ENCODE data around the gene UIMC1. TPM values are rescaled to one million over a fixed set of nuclear protein-coding genes. Genes with fewer than 3 reads are reported as not detected.

The UIMC1 gene
- polyA plus RNA-seq, 1 of the 3 experiments (the other 2 are of a cell fraction), result 19.9 TPM

GRCh38 chr5:177041936-177042335 lies 35.4 kb upstream of the UIMC1 start:
- Histone ChIP-seq H3K9me2 (no peaks in the 10 kb centered on the region), H3K27me3 (ENCODE audit: insufficient read depth) (no peaks in the 10 kb centered on the region), H3K4me1 (ENCODE audit: control insufficient read depth in 1 of 2, insufficient read depth in 2 of 2, low read depth in 1 of 2, low read length in 1 of 2) (no peaks in the 10 kb centered on the region), H3K36me3 (replicated peaks in 1 of 2; ENCODE audit: control insufficient read depth in 1 of 2, insufficient read depth in 2 of 2, low read length in 1 of 2) (peaks cover 24 to 26% of the 10 kb centered on the region in 2 experiments), H3K9me3 (no peaks in the 10 kb centered on the region), H2AFZ (ENCODE audit: low read depth) (no peak overlapping the region), H3K4me3 (ENCODE audit: low read depth in 2 of 2, low read length in 1 of 2) (no peak overlapping the region), H3F3A (replicated peaks; ENCODE audit: insufficient read depth) (peaks cover 5% of the 10 kb centered on the region), H3K79me2 (ENCODE audit: insufficient read depth) (peaks cover 27% of the 10 kb centered on the region; the same call in 1 of the 2 replicates), H3K27ac (ENCODE audit: low read depth in 2 of 2, low read length in 1 of 2) (no peak overlapping the region), H4K20me1 (ENCODE audit: insufficient read depth) (0 out of 2 replicates have a peak, but pooled peaks cover 2% of the 10 kb centered on the region), H3K4me2 (no peak overlapping the region), H3K9ac (no peak overlapping the region)
- no peak for DNase-seq
- WGBS (ENCODE audit: low lambda C conversion rate), result 95% methylated on average over 2 of the region's 2 CpGs
- ChIA-PET CTCF (interaction anchor here (0.7 to 1.4 kb wide), 6 partner anchors 9 to 381 kb away, joined by 4 to 5 read pairs (median 4); no protein-coding TSS in a partner anchor), POLR2A (no interaction called here)
- no peak for TF ChIP-seq SMC3 (IDR thresholded peaks at IDR 0.05; ENCODE audit: low read depth, low read length)
- TF ChIP-seq TAF1 (IDR thresholded peaks at IDR 0.05; ENCODE audit: borderline replicate concordance, low read depth, low read length), result no peak
- no peak for TF ChIP-seq GATA2 (CRISPR knock-in tag; IDR thresholded peaks at IDR 0.05)
- no peak for TF ChIP-seq PBX3 (IDR thresholded peaks at IDR 0.05)

- 0 out of 2 replicates have a peak, but pooled peaks cover 8% of the 10 kb centered on the region for H4K20me1 ChIP-seq (ENCODE audit: insufficient read depth)
- no peak for DNase-seq
- H2AFZ ChIP-seq (ENCODE audit: low read depth), result no peak overlapping the region
- H3K27ac ChIP-seq (ENCODE audit: low read depth in 2 of 2, low read length in 1 of 2), result no peak overlapping the region
- no peaks in the 10 kb centered on the region for H3K9me3 ChIP-seq
- H3K4me3 ChIP-seq (ENCODE audit: low read depth in 2 of 2, low read length in 1 of 2), result no peak overlapping the region
- TF ChIP-seq CTCF (IDR thresholded peaks at IDR 0.05) (no peak), YY1 (IDR thresholded peaks at IDR 0.05; ENCODE audit: low read depth) (no peak), EZH2phosphoT487 (IDR thresholded peaks at IDR 0.05; ENCODE audit: borderline replicate concordance, low read depth) (no peak), POLR2AphosphoS5 (IDR thresholded peaks at IDR 0.05; ENCODE audit: low read depth, low read length) (no peak), ZBTB33 (IDR thresholded peaks at IDR 0.05; ENCODE audit: borderline replicate concordance, low read depth) (no peak), NFIC (IDR thresholded peaks at IDR 0.05; ENCODE audit: borderline replicate concordance) (peak; percentile 61), TEAD4 (IDR thresholded peaks at IDR 0.05; ENCODE audit: borderline replicate concordance, insufficient read depth) (no peak)
- no peaks in the 10 kb centered on the region for H3F3A ChIP-seq (replicated peaks; ENCODE audit: insufficient read depth)
- ChIA-PET POLR2A (no interaction called here), CTCF (interaction anchor here (0.8 to 1.4 kb wide), 4 partner anchors 18 to 380 kb away, joined by 4 to 5 read pairs (median 4); no protein-coding TSS in a partner anchor)
- H3K4me2 ChIP-seq, result no peak overlapping the region
- H3K9ac ChIP-seq, result no peak overlapping the region
- no peaks in the 10 kb centered on the region for H3K27me3 ChIP-seq (ENCODE audit: insufficient read depth)
- no peaks in the 10 kb centered on the region for H3K9me2 ChIP-seq
- WGBS (ENCODE audit: low lambda C conversion rate), result 80% methylated on average over 3 of the region's 3 CpGs
- H3K36me3 ChIP-seq (replicated peaks in 1 of 2; ENCODE audit: control insufficient read depth in 1 of 2, insufficient read depth in 2 of 2, low read length in 1 of 2), result peaks cover 18 to 22% of the 10 kb centered on the region in 2 experiments
- H3K79me2 ChIP-seq (ENCODE audit: insufficient read depth), result peaks cover 37% of the 10 kb centered on the region; the same call in 1 of the 2 replicates
- no peaks in the 10 kb centered on the region for H3K4me1 ChIP-seq (ENCODE audit: control insufficient read depth in 1 of 2, insufficient read depth in 2 of 2, low read depth in 1 of 2, low read length in 1 of 2)
Measured at GRCh38 chr5:177040814-177041420, 34.3 kb upstream of the UIMC1 start.
